HepG2 (cell line): ENCODE results near the gene ARFGAP3.

Experiments used
- EP300 ChIP-seq, 3 experiments: sonication (generic) in 1 of 3; formaldehyde crosslinking in 1 of 3; IDR thresholded peaks; 2 replicates each; pipeline versions ENCODE4 v1.5.1 to v1.6.1; 2011 to 2020; ENCODE audit warnings: low read depth in 2 of 3, low read length in 2 of 3, borderline replicate concordance in 1 of 3, improper control_type of control experiment in 1 of 3, mild to moderate bottlenecking in 1 of 3, missing genetic modification reagents in 1 of 3, moderate library complexity in 1 of 3
- EZH2 ChIP-seq: conservative IDR thresholded peaks from 2 replicates; pipeline ENCODE4 v1.6.1; 2012; ENCODE audit warnings: mild to moderate bottlenecking, low read depth, low read length, moderate library complexity
- KLF16 ChIP-seq, 2 experiments: sonication (generic) in 1 of 2; formaldehyde crosslinking in 1 of 2; IDR thresholded peaks; 2 replicates each; pipeline versions ENCODE4 v1.6.1 to v1.8.0; 2016 to 2023; ENCODE audit warnings: missing genetic modification reagents in 2 of 2, missing compliant biosample characterization in 1 of 2
- MAZ ChIP-seq, 2 experiments: sonication (generic) in 1 of 2; formaldehyde crosslinking in 1 of 2; IDR thresholded peaks; 2 replicates each; pipeline versions ENCODE4 v1.5.0 to v1.6.1; 2012 to 2020; ENCODE audit warnings: low read depth in 2 of 2, mild to moderate bottlenecking in 2 of 2, borderline replicate concordance in 1 of 2, improper control_type of control experiment in 1 of 2, low read length in 1 of 2, missing genetic modification reagents in 1 of 2, moderate library complexity in 1 of 2
- PHF8 ChIP-seq: sonication (generic); formaldehyde crosslinking; IDR thresholded peaks from 2 replicates; pipeline ENCODE4 v1.5.0; 2020; ENCODE audit warnings: missing genetic modification reagents
- SMC3 ChIP-seq: IDR thresholded peaks from 2 replicates; pipeline ENCODE4 v1.6.1; 2011; ENCODE audit warnings: low read length, improper control_type of control experiment
- SUZ12 ChIP-seq: fragments of 150-350 bp; IDR thresholded peaks from 2 replicates; pipeline ENCODE4 v1.6.1; 2014; ENCODE audit warnings: low read depth, low read length

- TF ChIP-seq MAZ (IDR thresholded peaks at IDR 0.05; ENCODE audit: borderline replicate concordance, low read depth, low read length) (no peak), MAZ (CRISPR knock-in tag; IDR thresholded peaks at IDR 0.05; ENCODE audit: low read depth) (no peak), EP300 (IDR thresholded peaks at IDR 0.05; ENCODE audit: low read depth in 2 of 2, low read length in 2 of 2) (no peak), EP300 (CRISPR knock-in tag; IDR thresholded peaks at IDR 0.05; ENCODE audit: borderline replicate concordance) (no peak), SUZ12 (no peak), KLF16 (CRISPR knock-in tag; IDR thresholded peaks at IDR 0.05) (no peak), EZH2 (no peak), PHF8 (CRISPR knock-in tag) (no peak), SMC3 (no peak)
Measured at GRCh38 chr22:42871146-42872050, 14.3 kb upstream of the ARFGAP3 start.
